ELF-1 (cell line): ENCODE measurements around the gene POR.

Source experiments
- DNase-seq: peaks from one replicate; pipeline ENCODE4 v3.0.0-alpha.2; 2016; ENCODE audit warnings: low read depth, low spot score

POR gene

GRCh38 chr7:75953431-75953830 lies 38.5 kb downstream of the POR start:
- DNase-seq, result no peak

DNA sequence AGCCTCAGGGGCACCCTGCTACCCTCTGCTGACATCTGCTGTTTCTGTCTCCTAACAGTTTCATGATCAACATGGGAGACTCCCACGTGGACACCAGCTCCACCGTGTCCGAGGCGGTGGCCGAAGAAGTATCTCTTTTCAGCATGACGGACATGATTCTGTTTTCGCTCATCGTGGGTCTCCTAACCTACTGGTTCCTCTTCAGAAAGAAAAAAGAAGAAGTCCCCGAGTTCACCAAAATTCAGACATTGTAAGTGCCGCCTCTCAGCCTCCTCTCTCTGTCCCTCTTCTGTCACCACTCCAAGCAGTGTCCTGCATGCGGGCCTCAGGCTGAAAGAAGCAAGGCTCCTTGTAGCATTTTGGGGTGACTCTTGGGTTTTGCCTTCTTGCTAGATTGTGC lies 39.0 kb downstream of the POR start:
- no peak for DNase-seq

DNA sequence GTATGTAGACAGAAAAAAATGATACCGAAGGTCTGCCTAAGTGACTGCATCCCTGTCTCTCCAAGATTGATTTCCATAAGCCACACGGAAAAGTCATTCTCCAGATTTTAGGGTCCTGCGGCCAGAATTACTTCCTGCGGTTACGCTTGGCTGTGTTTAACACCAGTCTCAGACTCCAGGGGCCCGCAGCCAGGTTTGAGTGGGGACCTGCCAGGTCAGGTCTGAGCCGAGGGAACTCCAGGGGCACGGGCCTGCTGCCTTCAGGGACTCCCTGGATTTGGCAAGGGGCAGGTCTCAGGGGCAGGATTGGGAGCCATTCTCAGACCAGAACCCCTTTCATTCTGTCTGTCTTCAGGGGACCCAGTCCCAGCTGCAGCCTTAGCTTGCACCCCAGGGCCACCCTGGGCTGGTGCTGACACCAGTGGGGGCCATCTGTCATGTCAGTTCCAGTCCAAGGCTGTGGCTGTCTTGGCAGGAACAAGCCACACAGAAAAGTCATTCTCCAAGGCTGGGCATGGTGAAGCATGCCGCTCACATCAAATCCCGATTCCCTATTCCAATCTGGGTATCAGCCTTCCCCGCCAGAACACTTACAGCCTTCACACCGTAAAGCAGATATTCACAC lies 40.5 kb downstream of the POR start:
- no peak for DNase-seq

DNA sequence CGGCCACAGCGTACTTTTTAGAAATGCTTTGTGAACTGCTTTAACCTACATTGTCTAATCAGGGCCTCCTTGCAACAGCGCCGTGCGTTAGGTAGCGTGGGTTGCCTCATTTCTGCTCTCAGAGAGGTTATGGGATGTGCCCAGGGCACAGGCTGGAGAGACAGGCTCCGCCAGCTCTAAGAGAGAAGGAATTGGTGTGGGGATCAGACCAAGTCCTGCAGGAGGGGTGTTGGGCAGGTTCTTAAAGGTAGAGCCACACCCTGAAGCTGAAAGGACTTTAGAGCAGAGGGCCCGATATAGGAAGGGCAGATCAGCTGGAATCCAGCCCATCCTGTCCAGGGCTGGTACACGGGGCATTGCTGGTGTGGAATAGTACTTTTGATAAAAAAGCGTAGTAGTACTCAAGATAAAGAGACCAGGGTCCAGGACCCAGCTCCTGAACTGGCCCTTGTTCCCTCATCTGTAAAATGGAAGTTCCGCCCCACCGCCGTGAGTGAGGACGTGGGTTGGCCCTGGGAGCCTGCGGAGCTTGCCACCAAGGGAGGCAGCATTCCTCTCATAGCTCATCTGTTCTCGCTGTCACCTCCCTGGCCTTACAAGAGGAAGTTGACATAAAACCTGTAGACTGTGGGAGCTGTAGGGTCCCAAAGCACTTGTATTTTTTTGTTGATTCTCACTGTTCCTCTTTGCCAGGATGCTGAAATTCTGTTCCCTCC lies 42.2 kb downstream of the POR start:
- peak; percentile 87 for DNase-seq

DNA sequence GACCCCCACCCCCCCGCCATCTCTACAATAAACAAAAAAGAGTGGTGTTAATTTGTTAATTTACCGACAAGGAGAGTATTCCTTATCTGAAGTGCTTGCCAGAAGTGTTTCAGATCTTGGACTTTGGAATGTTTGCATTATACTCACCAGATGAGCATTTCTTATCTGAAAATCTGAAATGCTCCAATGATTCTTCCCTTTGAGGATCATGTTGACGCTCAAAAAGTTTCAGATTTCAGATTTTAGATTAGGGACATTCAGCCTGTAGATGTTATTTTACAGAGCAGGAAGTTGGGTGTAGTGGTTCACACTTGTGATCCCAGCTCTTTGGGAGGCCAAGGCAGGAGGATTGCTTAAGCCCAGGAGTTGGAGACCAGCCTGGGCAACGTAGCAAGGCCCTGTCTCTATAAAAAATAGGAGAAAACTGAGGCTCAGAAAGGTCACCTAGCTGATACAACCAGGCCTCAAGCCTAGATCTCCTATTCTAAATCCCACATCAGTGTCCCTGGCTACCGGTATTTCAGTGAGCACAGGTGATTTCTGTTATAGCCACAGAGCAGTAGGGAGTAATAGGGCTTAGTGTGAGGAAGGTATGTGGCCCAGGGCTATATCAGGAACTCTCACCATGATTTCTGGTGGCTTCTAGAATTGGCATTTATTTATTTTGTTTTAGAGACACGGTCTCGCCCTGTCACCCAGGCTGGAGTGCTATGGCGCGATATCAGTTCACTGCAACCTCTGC lies 44.0 kb downstream of the POR start:
- DNase-seq, result no peak

- DNase-seq, result no peak
These were observed 45.4 kb downstream of the POR start for GRCh38 chr7:75960372-75960771.

DNA sequence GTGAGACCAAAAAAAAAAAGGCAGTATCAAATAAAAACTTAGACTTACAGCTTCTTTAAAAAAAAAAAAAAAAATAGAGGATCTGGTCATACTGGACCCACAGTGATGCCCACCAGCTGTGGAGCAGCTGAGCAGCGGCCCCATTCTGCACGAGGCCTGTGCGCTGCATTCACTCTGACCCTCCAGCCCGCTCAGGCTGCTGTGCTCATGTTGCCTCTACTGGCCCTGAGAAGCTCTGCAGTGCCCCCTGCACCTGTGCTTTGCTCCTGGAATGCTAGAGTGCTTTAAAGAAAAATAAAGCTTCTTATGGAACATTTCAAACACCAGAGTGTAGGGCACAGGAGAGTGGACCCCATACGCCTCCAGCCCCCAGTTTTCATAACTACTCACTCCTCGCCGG lies 46.3 kb downstream of the POR start:
- DNase-seq, result peak; percentile 26

GRCh38 chr7:75962607-75963380 lies 47.8 kb downstream of the POR start:
- DNase-seq, result no peak

- DNase-seq, result no peak
These were observed 48.5 kb downstream of the POR start for GRCh38 chr7:75963381-75963995.

DNA sequence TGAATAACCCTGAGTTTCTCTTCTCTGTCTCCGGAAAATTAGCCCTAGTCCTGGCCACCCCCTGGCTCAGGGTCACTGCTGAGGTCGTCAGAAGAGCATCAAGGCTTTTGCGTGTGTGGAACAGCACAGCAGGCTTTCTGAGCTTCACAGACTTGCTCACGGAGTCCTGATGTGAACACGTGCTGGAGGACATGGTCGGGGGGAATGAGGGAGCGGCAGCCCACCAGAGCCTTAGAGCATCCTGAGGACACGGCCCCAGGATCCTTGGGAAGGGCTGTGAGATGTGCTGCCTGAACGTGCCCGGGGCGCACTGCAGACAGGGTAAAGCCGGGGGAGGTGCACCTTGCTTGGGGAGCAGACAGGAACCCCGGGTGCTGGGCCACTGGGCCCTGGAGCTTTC lies 50.7 kb downstream of the POR start:
- DNase-seq, result no peak

DNA sequence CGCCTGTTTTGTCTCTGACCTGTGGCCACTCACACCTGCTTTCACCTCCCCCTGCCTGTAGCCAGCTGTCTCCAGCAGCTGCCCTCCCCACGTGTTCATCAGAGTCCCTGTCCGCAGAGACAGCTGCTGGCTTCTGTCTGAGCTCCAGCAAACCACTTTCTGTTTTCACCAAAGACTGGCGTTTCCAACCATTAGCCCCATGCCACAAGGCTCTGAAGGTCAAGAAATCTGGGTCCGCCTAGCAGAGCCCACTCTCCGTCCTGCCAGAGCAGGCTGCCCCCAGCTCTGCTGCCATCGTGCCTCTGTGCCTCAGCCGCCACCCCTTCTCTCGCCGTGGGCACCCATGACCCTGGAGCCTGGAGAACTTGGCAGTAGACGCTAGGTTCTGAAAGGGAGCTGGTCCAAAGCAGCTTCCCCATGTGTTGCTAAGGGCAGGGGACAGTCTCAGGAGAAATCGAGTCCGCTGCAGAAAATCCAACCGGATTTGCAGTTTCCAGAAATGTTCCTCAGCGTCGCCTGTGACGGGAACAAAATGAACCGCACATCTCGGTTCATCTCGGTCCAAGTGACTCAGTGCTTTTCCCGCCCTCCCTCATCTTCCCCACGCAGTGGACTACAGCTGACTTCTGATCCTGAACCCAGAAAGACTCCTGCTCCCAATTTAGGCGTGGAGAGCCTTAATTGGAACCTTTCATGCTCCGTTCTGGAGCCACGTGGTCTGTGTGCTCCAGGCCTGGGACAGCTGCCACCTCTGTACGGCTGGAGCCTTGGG lies 51.4 kb downstream of the POR start:
- no peak for DNase-seq

GRCh38 chr7:75967055-75967454 lies 52.1 kb downstream of the POR start:
- DNase-seq, result no peak

GRCh38 chr7:75967487-75967997 lies 52.6 kb downstream of the POR start:
- DNase-seq, result no peak

GRCh38 chr7:75968012-75968411 lies 53.1 kb downstream of the POR start:
- no peak for DNase-seq

GRCh38 chr7:75968561-75969001 lies 53.6 kb downstream of the POR start:
- DNase-seq, result no peak

GRCh38 chr7:75969182-75969581 lies 54.2 kb downstream of the POR start:
- DNase-seq, result no peak

- no peak for DNase-seq
These were observed 54.9 kb downstream of the POR start for GRCh38 chr7:75969704-75970498.

DNA sequence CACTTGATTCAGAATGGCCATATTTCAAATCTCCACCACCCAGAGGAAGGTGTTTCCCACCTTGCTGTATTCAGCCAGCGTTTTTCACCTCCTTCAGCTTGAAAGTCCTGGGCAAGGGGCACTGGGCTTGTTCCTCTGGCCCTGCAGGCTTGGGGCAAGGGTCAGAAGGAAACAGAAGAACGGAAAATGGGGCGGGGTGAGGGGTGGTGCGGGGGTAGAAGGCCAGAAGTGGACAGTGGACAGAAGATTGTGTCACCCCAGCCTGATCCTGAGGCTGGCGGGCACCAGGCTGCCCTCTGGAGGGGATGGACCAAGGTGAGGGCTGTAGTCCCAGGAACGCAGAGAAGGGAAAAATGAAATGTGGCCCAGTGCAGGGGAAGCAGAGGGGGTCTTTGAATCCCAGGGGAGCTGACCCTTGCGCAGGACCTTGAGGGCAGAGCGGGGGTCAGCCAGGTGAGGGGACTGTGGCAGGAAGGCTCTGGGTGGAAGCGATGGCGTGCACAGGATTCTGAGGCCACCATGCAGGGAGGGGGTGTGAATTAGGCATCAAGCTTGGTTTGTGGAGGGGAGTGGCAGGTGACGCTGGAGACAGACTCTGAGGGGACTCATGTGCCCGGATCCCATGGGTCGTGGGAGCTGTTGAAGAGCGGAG lies 56.5 kb downstream of the POR start:
- DNase-seq, result no peak
